ENCODE measurements around the gene PSME4. TPM values are rescaled to one million over a fixed set of nuclear protein-coding genes. Genes with fewer than 3 reads are reported as not detected.
"Not testable (repeated sequence)": the region's sequence is repeated elsewhere in the genome, so short reads cannot be mapped to it uniquely, and the experiment has no call there.

PSME4 gene
- polyA plus RNA-seq, 4 donors = 53.1 to 64.6 (median 58.7) TPM

DNA sequence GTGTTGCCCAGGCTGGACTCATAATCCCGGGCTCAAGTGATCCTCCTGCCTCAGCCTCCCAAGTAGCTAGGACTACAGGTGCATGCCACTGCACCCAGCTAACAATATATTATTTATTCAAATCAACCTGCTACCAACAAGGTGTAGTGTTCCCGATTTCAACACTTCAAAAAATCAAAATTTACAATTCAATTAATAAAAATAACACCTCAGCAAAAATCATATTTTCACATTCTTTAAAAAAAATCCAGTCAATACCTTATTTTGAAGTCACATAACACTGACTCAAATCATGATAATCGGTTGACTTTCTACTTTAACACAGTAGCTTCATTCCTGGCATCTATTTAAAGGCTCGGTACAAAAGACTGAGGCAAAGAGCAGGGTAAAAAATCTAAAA lies 118.3 kb downstream of the PSME4 start:
- DNase-seq (ENCODE audit: low read depth in 4 of 4, low spot score in 3 of 4) = no peak

DNA sequence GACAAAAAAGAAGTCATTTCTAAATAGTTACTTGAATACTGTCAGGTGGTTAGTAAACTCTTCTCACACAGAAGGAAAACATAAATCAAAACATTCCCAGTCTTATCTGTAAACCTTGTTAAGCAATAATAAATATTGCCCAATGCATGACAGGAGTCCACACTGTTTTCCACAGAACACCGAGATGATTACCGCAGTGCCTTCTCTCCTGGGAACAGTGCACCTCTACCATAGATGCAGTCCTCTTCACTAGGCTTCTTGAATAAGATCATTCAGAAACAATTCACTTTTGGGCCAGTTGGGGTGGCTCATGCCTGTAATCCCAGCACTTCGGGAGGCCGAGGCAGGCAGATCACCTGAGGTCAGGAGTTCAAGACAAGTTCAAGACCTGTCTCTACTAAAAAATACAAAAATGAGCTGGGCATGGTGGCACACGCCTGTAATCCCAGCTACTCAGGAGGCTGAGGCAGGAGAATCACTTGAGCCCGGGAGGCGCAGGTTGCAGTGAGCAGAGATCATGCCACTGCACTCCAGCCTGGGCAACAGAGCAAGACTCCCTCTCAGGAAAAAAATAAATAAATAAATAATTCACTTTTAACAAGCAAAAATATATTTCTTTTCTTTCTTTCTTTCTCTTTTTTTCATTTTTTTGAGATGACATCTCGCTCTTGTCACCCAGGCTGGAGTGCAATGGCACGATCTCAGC lies 119.6 kb downstream of the PSME4 start:
- DNase-seq (ENCODE audit: low read depth in 4 of 4, low spot score in 3 of 4) = not testable (repeated sequence)

DNA sequence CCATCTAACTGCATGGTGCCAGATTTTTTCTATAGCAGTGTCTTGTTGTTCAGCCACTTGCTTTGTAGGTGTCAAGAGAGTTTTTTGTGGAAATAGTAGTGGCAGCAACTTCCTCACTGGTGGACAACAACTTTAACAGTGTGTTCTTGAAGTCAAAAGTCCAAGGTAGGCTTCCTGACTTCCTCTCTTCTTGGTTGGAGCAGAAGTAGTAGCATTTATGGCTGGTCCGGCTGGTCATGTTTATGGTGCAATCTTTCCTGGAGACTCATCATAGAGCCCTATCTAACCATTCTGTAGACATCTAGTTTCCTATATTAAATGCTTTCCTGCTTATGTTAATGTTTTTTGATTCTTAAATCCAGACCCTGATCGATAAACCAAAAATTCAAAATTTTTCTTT lies 122.7 kb downstream of the PSME4 start:
- no peak for DNase-seq (ENCODE audit: low read depth in 4 of 4, low spot score in 3 of 4)

DNA sequence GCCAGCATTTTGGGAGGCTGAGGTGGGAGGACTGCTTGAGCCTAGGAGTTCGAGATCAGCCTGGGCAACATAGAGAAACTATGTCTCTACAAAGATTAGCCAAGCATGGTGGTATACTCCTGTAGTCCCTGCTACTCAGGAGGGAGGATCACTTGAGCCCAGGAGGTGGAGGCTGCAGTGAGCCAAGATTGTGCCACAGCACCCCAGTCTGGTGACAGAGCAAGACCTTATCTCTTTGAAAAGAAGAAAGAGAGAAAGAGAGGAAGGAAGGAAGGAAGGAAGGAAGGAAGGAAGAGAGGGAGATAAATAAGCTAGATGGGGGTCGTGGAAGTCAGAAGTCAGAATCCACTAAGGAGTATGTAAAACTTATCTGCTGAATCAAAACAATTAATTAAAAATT lies 127.2 kb downstream of the PSME4 start:
- DNase-seq (ENCODE audit: low read depth in 4 of 4, low spot score in 3 of 4) = no peak

DNA sequence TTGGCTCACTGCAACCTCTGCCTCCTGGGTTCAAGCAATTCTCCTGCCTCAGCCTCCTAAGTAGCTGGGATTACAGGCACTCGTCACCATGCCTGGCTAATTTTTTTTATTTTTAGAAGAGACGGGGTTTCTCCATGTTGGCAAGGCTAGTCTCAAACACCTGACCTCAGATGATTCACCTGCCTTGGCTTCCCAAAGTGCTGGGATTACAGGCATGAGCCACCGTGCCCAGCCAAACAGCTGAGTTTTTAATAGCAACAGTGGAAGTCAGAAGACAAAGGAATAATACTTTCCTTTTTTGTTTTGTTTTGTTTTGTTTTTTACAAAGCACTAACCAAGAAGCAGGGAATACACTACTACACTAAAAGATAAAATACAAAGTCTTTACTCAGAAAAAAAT lies 127.9 kb downstream of the PSME4 start:
- DNase-seq (ENCODE audit: low read depth in 4 of 4, low spot score in 3 of 4) = no peak

DNA sequence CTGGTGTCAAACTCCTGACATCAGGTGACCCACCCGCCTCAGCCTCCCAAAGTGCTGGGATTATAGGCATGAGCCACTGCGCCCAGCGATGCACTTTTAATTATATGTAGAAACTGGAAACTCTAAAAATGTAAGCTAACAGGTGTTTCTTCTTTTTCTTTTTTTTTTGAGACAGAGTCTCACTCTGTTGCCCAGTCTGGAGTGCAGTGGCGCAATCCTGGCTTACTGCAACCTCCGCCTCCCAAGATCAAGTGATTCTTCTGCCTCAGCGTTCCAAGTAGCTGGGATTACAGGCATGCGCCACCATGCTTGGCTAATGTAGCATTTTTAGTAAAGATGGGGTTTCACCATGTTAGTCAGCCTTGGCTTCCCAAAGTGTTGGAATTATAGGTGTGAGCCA lies 129.1 kb downstream of the PSME4 start:
- DNase-seq (ENCODE audit: low read depth in 4 of 4, low spot score in 3 of 4) = not testable (repeated sequence)

DNA sequence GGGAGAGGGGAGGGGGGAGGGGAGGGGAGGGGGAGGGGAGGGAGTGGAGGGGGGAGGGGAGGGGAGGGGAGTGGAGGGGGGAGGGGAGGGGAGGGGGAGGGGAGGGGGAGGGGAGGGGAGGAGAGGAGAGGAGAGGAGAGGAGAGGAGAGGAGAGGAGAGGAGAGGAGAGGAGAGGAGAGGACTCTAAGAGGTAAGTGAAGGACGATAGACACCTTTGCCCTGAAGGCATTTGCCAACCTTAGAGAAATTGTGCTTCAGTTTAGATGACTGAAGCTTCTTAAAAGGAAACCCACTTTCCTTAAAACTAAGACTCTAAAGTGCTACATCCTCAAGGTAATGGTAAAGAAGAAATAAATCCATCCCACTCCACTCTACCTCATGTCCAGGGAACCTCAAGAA lies 130.2 kb downstream of the PSME4 start:
- DNase-seq (ENCODE audit: low read depth in 4 of 4, low spot score in 3 of 4) = no peak

DNA sequence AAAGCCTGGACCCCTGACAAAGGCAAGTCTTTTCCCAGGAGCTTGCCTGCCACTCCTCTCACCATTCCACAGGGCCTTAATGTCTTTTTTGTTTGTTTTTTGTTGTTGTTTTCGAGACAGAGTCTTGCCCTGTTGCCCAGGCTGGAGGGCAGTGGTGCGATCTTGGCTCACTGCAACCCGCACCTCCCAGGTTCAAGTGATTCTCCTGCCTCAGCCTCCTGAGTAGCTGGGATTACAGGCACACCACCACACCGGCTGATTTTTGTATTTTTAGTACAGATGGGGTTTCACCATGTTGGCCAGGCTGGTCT lies 140.9 kb downstream of the PSME4 start:
- not testable (repeated sequence) for DNase-seq (ENCODE audit: low read depth in 4 of 4, low spot score in 3 of 4)

DNA sequence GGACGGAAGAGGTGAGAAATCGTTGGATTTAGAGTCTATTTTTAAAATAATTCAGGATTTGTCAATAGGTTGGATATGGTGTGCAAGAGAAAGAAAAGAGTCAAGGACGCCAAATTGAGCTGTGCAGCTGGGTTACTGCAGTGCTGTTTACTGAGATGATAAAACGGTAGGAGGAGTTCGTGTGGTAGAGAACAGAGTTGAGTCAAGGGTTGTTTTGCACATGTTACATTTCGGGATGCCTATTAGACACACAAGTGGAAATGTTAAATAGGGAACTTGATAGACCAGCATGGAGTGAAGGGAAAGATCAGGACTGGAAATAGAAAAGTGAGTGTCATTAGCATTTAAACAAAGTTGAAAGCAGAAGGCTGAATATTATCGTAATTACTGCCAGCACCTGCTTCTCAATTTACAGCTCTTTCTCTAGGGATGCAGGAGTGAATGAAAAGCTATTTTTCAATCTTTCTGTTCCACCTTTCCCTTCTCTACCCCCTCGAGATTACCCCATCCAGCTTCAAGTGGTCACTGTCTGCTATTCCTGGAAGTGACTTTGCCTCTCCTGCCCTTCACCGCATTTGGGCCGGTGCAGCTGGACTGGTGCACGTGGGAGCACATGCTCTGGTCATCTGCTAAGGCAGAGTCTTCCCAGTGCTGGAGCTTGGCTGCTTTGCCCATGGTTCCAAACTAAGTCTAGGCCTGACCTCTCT lies 141.4 kb downstream of the PSME4 start:
- no peak for DNase-seq (ENCODE audit: low read depth in 4 of 4, low spot score in 3 of 4)

DNA sequence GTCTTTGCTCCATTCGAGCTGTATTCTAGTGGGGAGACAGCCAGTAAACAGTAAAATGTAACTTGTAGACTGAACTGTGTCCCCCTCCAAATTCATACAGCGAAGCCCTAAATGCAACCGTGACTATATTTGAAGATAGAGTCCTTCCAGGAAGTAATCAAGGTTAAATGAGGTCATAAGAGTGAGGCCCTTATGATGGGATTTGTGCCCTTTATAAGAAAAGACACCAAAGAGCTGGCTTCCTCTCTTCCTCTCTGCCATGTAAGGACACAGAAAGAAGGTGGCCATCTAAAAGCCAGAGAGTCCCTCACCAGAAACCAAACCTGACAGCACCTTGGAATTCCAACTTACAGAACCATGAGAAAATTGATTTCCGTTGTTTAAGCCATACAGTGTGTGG lies 142.5 kb downstream of the PSME4 start:
- no peak for DNase-seq (ENCODE audit: low read depth in 4 of 4, low spot score in 3 of 4)

DNA sequence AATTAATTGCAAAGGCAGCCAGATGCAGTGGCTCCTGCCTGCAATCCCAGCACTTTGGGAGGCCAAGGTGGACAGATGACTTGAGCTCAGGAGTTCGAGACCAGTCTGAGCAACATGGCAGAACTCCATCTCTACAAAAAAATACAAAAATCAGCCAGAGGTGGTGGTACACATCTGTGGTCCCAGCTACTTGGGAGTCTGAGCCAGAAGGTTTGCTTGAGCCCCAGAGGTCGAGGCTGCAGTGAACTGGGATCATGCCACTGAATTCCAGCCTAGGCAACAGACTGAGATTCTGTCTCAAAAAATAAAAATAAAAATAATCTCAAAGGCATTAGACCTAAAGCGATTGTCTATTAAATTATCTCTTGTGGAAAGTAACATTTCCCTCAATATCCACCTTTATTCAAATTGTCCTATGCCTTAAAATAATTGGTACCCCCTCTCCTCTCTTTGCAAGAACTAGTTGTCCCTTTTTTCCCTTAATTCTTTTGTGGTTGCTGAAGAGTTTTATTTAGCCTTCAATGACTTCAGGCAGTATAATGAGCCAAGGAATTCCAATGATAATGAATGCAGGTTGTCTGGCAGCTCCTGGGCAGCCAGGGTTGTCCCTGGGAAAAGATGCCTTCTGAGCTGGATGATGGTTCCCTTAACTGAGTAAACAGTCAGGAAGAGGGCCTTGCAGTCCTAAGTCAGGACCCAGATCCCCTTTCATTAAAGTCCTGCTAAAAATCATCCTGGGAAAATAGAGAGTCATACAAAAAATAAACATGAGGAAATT lies 143.2 kb downstream of the PSME4 start:
- no peak for DNase-seq (ENCODE audit: low read depth in 4 of 4, low spot score in 3 of 4)

DNA sequence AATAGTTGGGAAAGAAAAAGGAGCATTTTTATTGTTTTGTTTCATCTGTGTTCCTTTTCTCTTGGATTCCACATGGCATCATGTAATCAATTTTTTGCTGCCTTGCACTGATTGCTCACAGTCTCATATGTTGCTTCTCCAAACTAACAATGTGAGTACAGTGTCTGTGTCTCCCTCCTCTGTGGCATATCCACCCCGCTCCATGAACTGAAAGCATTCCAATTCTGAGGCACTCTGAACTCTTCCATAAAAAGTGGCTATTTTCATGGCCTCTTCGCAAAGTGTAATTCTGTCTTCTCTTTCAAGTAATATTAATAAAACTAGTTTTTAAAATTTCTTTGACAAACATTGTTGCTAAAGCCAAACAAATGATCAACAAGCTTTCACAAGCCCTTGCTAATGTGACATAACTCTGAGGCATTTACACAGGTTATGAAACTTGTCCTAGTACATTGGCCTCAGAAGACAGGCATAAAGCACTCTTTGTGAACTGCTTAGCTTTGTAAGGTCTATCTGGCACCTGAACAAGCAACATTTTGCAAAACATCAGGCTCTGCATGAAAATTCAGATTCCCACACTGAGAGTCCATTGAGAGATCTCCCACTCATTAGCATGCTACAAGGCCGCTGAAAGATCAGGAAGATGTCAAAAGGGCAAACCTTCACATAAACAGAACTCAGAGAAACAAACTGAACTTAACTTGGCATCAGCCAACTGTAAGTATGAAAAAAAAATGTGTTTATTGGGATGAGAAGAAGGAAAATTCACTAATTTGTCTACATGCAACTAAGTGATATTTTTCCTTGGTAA lies 144.0 kb downstream of the PSME4 start:
- no peak for DNase-seq (ENCODE audit: low read depth in 4 of 4, low spot score in 3 of 4)

DNA sequence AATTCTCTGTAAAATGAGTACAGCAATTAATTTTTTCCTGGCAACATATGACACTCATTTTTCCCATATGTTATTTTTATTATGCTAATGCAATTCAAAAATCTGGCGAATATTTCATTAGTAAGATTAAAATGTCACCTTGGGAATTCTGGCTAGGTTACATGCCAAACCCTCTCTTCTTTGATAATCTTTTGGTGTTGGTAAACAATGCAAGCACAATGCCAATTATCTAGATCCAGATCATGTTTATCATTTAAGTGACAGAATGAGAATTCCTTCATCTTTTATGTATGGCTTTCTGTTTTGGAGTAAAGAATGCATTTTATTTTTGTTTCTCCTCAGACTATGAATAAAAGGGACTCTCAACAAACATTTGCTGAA lies 144.8 kb downstream of the PSME4 start:
- DNase-seq (ENCODE audit: low read depth in 4 of 4, low spot score in 3 of 4) = no peak

DNA sequence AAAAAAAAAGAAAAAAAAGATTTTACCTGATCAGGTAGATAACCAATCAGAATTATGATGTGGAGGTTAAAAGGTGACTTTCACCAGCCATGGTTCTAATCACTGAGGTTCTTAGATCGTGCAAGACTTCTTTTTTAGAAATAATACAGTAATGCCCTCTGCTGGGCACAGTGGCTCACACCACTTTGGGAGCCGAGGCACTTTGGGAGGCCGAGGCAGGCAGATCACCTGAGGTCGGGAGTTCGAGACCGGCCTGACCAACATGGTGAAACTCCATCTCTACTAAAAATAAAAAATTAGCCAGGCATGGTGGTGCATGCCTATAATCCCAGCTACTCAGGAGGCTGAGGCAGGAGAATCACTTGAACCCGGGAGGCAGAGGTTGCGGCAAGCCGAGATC lies 147.2 kb downstream of the PSME4 start:
- DNase-seq (ENCODE audit: low read depth in 4 of 4, low spot score in 3 of 4) = not testable (repeated sequence)

DNA sequence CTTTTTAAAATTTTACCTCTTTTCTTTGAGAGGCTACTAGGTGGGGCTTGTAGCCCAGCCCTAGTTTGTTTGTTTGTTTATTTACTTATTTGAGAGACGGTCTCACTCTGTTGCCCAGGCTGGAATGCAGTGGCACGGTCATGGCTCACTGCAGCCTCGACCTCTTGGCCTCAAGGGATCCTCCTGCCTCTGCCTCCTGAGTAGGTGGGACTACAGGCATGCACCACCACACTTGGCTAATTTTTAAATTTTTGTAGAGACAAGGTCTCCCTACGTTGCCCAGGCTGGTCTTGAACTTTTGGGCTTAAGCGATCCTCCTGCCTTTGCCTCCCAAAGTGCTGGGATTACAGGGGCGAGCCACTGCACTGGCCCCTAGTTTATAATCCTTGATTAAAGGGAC lies 149.0 kb downstream of the PSME4 start:
- DNase-seq (ENCODE audit: low read depth in 4 of 4, low spot score in 3 of 4) = no peak

DNA sequence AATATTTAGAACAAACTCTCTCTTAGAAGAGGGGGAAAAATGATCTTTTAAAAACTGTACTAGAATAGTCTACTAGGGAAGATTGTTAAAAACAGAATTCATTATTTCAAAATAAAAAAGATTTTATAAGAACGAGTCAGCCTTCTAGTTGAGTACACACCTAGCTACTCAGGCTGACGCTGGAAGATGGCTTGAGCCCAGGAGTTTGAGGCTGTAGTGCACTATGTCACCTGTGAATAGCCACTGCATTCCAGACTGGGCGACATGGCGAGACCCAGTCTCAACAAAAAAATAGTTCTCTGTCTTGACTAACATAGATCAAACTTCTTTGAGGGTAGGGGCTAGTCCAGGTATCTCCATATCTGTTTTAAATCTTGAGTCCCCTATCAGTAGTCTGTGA lies 150.1 kb downstream of the PSME4 start:
- DNase-seq (ENCODE audit: low read depth in 4 of 4, low spot score in 3 of 4) = no peak

DNA sequence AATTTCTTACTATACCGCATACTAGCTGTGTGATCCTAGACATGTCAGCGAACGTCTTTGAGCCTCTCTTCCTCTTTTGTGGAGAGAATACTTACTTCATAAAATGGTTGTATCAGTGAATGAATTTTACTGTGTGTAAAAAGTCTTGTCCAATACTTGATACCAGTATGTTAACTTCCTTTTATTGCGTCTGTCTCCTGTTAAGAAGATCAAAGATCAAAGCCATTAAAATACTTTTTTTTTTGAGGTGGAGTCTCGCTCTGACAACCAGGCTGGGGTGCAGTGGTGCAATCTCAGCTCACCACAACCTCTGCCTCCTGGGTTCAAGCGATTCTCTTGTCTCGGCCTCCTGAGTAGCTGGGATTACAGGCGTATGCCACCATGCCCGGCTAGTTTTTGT lies 150.7 kb downstream of the PSME4 start:
- no peak for DNase-seq (ENCODE audit: low read depth in 4 of 4, low spot score in 3 of 4)

DNA sequence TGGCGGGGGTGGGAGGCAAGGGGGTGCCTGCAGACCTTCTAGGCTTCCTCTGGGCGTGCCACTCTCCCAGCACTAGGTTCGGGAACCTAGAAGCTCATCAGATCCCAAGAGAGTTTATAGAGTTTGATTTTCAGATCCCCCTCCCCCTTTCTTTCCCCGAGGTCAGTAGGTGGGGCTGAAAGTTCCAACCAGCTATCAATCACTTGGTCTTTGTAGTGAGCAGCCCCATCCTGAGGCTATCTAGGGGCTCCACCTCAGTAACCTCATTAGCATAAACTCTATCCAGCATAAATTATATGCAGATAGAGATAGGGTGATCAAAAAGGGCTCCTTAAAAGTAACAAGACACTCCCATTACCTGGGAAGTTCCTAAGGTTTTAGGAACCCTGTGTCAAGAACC lies 151.2 kb downstream of the PSME4 start:
- no peak for DNase-seq (ENCODE audit: low read depth in 4 of 4, low spot score in 3 of 4)

DNA sequence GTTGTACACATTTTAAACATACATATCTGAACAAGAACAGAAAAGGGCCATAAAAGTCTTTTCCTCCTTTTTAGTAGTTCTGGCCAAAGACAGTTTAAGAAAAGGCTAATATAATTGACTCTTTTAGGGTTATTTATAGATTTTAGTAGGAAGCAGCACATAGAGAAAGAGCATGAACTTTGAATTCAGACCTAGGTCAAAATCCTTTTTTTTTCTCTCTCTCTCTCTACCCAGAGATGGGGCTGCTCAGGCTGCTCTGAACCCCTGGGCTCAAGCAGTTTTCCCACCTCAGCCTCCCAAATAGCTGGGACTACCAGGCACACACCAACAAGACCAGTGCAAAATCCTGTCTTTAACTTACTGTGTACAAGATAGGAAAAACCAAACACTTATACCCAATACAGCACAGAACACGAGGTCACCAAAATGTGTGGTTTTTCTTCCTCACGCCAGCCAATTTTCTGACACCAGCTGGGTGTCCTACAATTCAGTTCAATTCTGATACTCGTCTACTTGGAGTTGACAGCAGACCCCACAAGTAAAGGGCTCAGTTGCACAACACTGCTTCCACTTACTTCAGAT lies 151.8 kb downstream of the PSME4 start:
- no peak for DNase-seq (ENCODE audit: low read depth in 4 of 4, low spot score in 3 of 4)

Measured in right renal pelvis (tissue), 4 donors.